Retinal pigment epithelial cell (primary cell): ENCODE results near the gene ADAP1.

Experiments
- DNase-seq: peaks from one replicate; pipeline ENCODE4 v3.0.0-alpha.2; 2010; ENCODE audit warnings: low read depth
- H3K4me3 ChIP-seq: 2 replicates; pipeline ENCODE4 v1.5.1; 2011; ENCODE audit warnings: mild to moderate bottlenecking, low read length, control low read depth, moderate library complexity
- CTCF ChIP-seq: conservative IDR thresholded peaks from 2 replicates; pipeline ENCODE4 v1.5.1; 2011; ENCODE audit warnings: low read depth, low read length, control low read depth, inconsistent platforms

The ADAP1 gene

GRCh38 chr7:972110-972509, 17.6 kb upstream of the ADAP1 start:
- DNase-seq: no peak
- TF ChIP-seq CTCF: no peak
- H3K4me3 ChIP-seq: no peak overlapping the region

GRCh38 chr7:970744-971143, 16.3 kb upstream of the ADAP1 start:
- no peak for DNase-seq
- no peak for TF ChIP-seq CTCF
- no peak overlapping the region for H3K4me3 ChIP-seq

GRCh38 chr7:969403-969802, 14.9 kb upstream of the ADAP1 start:
- H3K4me3 ChIP-seq: no peak overlapping the region
- DNase-seq: no peak
- TF ChIP-seq CTCF: no peak

- no peak for TF ChIP-seq CTCF
- no peak overlapping the region for H3K4me3 ChIP-seq
- DNase-seq: no peak
These were observed 14.0 kb upstream of the ADAP1 start for GRCh38 chr7:968205-969105.

- no peak for DNase-seq
- no peak overlapping the region for H3K4me3 ChIP-seq
- TF ChIP-seq CTCF: no peak
These were observed 13.0 kb upstream of the ADAP1 start for GRCh38 chr7:967361-968082.

GRCh38 chr7:966291-967069, 12.0 kb upstream of the ADAP1 start:
- no peak for TF ChIP-seq CTCF
- H3K4me3 ChIP-seq: no peak overlapping the region
- no peak for DNase-seq
